Kidney capillary endothelial cell (primary cell): ENCODE results near the gene LIF.
"Not testable (repeated sequence)": the region's sequence is repeated elsewhere in the genome, so short reads cannot be mapped to it uniquely, and the experiment has no call there.

ENCODE experiments used
- DNase-seq: peaks from one replicate; pipeline ENCODE4 v3.0.0-alpha.2; 2018; ENCODE audit warnings: low spot score

The LIF gene

GRCh38 chr22:30224161-30224857 is 22.2 kb downstream of the LIF start:
- no peak for DNase-seq

- no peak for DNase-seq
Measured at GRCh38 chr22:30223303-30223702, 23.3 kb downstream of the LIF start.

- DNase-seq, result no peak
Measured at GRCh38 chr22:30222321-30222720, 24.2 kb downstream of the LIF start.

- no peak for DNase-seq
Measured at GRCh38 chr22:30221121-30221992, 25.2 kb downstream of the LIF start.

- DNase-seq, result no peak
Measured at GRCh38 chr22:30220338-30221012, 26.1 kb downstream of the LIF start.

- DNase-seq, result no peak
Measured at GRCh38 chr22:30219668-30220278, 26.8 kb downstream of the LIF start.

- DNase-seq, result no peak
Measured at GRCh38 chr22:30219049-30219654, 27.4 kb downstream of the LIF start.

- no peak for DNase-seq
Measured at GRCh38 chr22:30217698-30218560, 28.6 kb downstream of the LIF start.

GRCh38 chr22:30216710-30217109 is 29.8 kb downstream of the LIF start:
- no peak for DNase-seq

- not testable (repeated sequence) for DNase-seq
Measured at GRCh38 chr22:30216272-30216671, 30.3 kb downstream of the LIF start.

- no peak for DNase-seq
Measured at GRCh38 chr22:30214703-30215407, 31.7 kb downstream of the LIF start.

- DNase-seq, result no peak
Measured at GRCh38 chr22:30212996-30213441, 33.5 kb downstream of the LIF start.

GRCh38 chr22:30212363-30212995 is 34.1 kb downstream of the LIF start:
- no peak for DNase-seq

- no peak for DNase-seq
Measured at GRCh38 chr22:30211124-30211820, 35.3 kb downstream of the LIF start.

- no peak for DNase-seq
Measured at GRCh38 chr22:30210235-30210909, 36.2 kb downstream of the LIF start.

- no peak for DNase-seq
Measured at GRCh38 chr22:30209642-30210041, 36.9 kb downstream of the LIF start.

GRCh38 chr22:30208631-30209603 is 37.6 kb downstream of the LIF start:
- peak; percentile 56 for DNase-seq
